Nephron (organoid): ENCODE results near the gene PODXL2.
"Not testable (repeated sequence)": the region's sequence is repeated elsewhere in the genome, so short reads cannot be mapped to it uniquely, and the experiment has no call there.

Source experiments
- H3K27ac Mint-ChIP-seq, 3 experiments: 2 replicates each; pipeline ENCODE4 v1.8.0; 2020; ENCODE audit warnings: mixed read lengths in 3 of 3, mild to moderate bottlenecking in 2 of 3, moderate library complexity in 1 of 3
- H3K27me3 Mint-ChIP-seq: 2 replicates; pipeline ENCODE4 v1.8.0; 2021; ENCODE audit warnings: low read depth, mild to moderate bottlenecking, moderate library complexity, mixed read lengths
- H3K36me3 Mint-ChIP-seq: 2 replicates; pipeline ENCODE4 v1.8.0; 2020; ENCODE audit warnings: low read depth, mixed read lengths
- H3K4me1 Mint-ChIP-seq: 2 replicates; pipeline ENCODE4 v1.8.0; 2020; ENCODE audit warnings: mixed read lengths
- H3K4me3 Mint-ChIP-seq, 3 experiments: 2 replicates each; pipeline ENCODE4 v1.8.0; 2020; ENCODE audit warnings: mild to moderate bottlenecking in 3 of 3, mixed read lengths in 3 of 3, moderate library complexity in 2 of 3
- H3K9me3 Mint-ChIP-seq: 2 replicates; pipeline ENCODE4 v1.8.0; 2020; ENCODE audit warnings: mixed read lengths
- TF ChIP-seq, protein P1 (sequence below), 3 experiments: fragments of 200-600 bp; sonication (generic); IDR thresholded peaks; one replicate each; pipeline ENCODE4 v1.5.0; 2021; ENCODE audit warnings: antibody characterized with exemption in 3 of 3; ENCODE audit not compliant: unreplicated experiment in 3 of 3

The PODXL2 gene

GRCh38 chr3:127654374-127654773 is 25.4 kb downstream of the PODXL2 start:
- H3K27me3 Mint-ChIP-seq: no peaks in the 10 kb centered on the region
- peaks cover 40% of the 10 kb centered on the region for H3K4me1 Mint-ChIP-seq
- no peaks in the 10 kb centered on the region for H3K9me3 Mint-ChIP-seq
- no peak overlapping the region for H3K4me3 Mint-ChIP-seq
- peak overlapping the region in 2 of 3 experiments; percentile 0 to 75 for H3K27ac Mint-ChIP-seq
- no peaks in the 10 kb centered on the region for H3K36me3 Mint-ChIP-seq
- TF ChIP-seq, protein P1, sequence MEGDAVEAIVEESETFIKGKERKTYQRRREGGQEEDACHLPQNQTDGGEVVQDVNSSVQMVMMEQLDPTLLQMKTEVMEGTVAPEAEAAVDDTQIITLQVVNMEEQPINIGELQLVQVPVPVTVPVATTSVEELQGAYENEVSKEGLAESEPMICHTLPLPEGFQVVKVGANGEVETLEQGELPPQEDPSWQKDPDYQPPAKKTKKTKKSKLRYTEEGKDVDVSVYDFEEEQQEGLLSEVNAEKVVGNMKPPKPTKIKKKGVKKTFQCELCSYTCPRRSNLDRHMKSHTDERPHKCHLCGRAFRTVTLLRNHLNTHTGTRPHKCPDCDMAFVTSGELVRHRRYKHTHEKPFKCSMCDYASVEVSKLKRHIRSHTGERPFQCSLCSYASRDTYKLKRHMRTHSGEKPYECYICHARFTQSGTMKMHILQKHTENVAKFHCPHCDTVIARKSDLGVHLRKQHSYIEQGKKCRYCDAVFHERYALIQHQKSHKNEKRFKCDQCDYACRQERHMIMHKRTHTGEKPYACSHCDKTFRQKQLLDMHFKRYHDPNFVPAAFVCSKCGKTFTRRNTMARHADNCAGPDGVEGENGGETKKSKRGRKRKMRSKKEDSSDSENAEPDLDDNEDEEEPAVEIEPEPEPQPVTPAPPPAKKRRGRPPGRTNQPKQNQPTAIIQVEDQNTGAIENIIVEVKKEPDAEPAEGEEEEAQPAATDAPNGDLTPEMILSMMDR (IDR thresholded peaks at IDR 0.05; ENCODE audit: unreplicated experiment in 3 of 3): no peak

DNA sequence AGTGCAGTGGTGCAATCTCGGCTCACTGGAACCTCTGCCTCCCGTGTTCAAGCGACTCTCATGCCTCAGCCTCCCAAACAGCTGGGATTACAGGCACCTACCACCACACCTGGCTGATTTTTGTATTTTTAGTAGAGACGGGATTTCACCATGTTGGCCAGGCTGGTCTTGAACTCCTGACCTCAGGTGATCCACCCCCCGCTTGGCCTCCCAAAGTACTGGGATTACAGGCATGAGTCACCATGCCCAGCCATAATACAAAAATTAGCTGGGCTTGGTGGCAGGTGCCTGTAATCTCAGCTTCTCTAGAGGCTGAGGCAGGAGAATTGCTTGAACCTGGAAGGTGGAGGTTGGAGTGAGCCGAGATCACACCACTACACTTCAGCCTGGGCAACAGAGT is 26.0 kb downstream of the PODXL2 start:
- peaks cover 40% of the 10 kb centered on the region for H3K4me1 Mint-ChIP-seq
- not testable (repeated sequence) for H3K4me3 Mint-ChIP-seq, H3K27ac Mint-ChIP-seq, H3K27me3 Mint-ChIP-seq, H3K9me3 Mint-ChIP-seq, H3K36me3 Mint-ChIP-seq

DNA sequence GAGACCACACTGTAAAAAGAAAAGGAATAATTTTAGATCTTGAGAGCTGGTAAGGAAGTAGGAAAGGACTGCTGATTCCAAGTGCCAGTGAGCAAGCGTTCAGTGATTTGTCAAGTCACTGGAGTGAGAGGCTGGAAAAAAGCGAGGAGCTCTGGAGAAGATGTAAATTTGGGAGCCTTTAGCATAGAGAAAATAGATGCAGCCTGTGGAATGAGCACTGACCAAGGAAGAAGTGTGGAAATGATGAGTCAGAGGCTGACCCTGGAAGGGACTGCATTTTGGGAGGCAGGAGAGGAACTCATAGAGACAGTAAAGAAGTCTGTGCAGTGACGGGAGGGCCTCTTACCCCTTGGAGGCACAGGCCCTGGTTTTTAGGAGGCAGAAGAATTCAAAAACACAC is 26.7 kb downstream of the PODXL2 start:
- Mint-ChIP-seq H3K4me3 (no peak overlapping the region), H3K9me3 (no peaks in the 10 kb centered on the region), H3K36me3 (peaks cover 4% of the 10 kb centered on the region), H3K27me3 (no peaks in the 10 kb centered on the region), H3K27ac (peak overlapping the region; percentile 7 to 17 (median 13)), H3K4me1 (peaks cover 44% of the 10 kb centered on the region)
- TF ChIP-seq, protein P1 (IDR thresholded peaks at IDR 0.05; ENCODE audit: unreplicated experiment in 3 of 3): no peak

DNA sequence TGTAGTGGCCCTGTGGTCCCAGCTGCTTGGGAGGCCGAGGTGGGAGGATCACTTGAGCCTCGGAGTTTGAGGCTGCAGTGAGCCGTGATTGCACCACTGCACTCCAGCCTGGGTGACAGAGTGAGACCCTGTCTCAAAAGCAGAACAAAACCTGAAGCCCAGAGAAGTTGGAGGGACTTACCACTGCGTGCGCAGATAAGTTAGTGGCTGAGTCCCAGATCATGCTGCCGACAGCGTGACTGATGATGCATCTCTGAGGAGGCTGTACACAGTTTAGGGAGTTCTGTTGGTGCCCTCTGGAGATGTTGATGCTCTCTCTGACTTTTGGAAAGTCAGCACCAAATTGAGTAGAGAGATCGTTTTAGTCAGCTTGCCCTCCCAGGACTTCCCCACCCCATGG is 27.9 kb downstream of the PODXL2 start:
- no peak overlapping the region for H3K4me3 Mint-ChIP-seq
- no peak overlapping the region for H3K27ac Mint-ChIP-seq
- no peaks in the 10 kb centered on the region for H3K9me3 Mint-ChIP-seq
- no peaks in the 10 kb centered on the region for H3K27me3 Mint-ChIP-seq
- TF ChIP-seq, protein P1 (IDR thresholded peaks at IDR 0.05; ENCODE audit: unreplicated experiment in 3 of 3): no peak
- peaks cover 48% of the 10 kb centered on the region for H3K4me1 Mint-ChIP-seq
- H3K36me3 Mint-ChIP-seq: peaks cover 6% of the 10 kb centered on the region

- peaks cover 13% of the 10 kb centered on the region for H3K36me3 Mint-ChIP-seq
- peaks cover 61% of the 10 kb centered on the region for H3K4me1 Mint-ChIP-seq
- H3K27me3 Mint-ChIP-seq: no peaks in the 10 kb centered on the region
- H3K4me3 Mint-ChIP-seq: no peak overlapping the region
- H3K9me3 Mint-ChIP-seq: no peaks in the 10 kb centered on the region
- H3K27ac Mint-ChIP-seq: peak overlapping the region; percentile 12 to 48 (median 12)
- TF ChIP-seq, protein P1 (IDR thresholded peaks at IDR 0.05; ENCODE audit: unreplicated experiment in 3 of 3): no peak
Observed at GRCh38 chr3:127658234-127658633, 29.2 kb downstream of the PODXL2 start.

DNA sequence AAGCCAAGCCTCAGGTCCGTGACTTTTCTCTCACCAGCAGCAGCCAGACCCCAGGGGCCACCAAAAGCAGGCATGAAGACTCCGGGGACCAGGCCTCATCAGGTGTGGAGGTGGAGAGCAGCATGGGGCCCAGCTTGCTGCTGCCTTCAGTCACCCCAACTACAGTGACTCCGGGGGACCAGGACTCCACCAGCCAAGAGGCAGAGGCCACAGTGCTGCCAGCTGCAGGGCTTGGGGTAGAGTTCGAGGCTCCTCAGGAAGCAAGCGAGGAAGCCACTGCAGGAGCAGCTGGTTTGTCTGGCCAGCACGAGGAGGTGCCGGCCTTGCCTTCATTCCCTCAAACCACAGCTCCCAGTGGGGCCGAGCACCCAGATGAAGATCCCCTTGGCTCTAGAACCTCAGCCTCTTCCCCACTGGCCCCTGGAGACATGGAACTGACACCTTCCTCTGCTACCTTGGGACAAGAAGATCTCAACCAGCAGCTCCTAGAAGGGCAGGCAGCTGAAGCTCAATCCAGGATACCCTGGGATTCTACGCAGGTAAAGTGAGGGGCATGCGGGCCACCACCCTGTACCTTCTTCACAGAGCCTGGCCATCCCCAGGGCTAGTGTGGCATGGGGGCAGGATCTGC is 31.8 kb downstream of the PODXL2 start:
- peak overlapping the region in 1 of 3 experiments; percentile 37 for H3K27ac Mint-ChIP-seq
- H3K9me3 Mint-ChIP-seq: no peaks in the 10 kb centered on the region
- H3K27me3 Mint-ChIP-seq: no peaks in the 10 kb centered on the region
- H3K4me1 Mint-ChIP-seq: peaks cover 66% of the 10 kb centered on the region
- TF ChIP-seq, protein P1 (IDR thresholded peaks at IDR 0.05; ENCODE audit: unreplicated experiment in 3 of 3): no peak
- no peak overlapping the region for H3K4me3 Mint-ChIP-seq
- H3K36me3 Mint-ChIP-seq: peaks cover 23% of the 10 kb centered on the region
